ENCODE results near the gene PSME1. TPM values are rescaled to one million over a fixed set of nuclear protein-coding genes. Genes with fewer than 3 reads are reported as not detected.
A peak's percentile ranks its signal among the peaks of the same experiment; 100 is the strongest.

The PSME1 gene
- total and polyA plus RNA-seq, 2 of the 13 experiments (the other 11 are each of a cell fraction or from before 2014, with no cell fraction given) = 159 to 608 TPM

DNA sequence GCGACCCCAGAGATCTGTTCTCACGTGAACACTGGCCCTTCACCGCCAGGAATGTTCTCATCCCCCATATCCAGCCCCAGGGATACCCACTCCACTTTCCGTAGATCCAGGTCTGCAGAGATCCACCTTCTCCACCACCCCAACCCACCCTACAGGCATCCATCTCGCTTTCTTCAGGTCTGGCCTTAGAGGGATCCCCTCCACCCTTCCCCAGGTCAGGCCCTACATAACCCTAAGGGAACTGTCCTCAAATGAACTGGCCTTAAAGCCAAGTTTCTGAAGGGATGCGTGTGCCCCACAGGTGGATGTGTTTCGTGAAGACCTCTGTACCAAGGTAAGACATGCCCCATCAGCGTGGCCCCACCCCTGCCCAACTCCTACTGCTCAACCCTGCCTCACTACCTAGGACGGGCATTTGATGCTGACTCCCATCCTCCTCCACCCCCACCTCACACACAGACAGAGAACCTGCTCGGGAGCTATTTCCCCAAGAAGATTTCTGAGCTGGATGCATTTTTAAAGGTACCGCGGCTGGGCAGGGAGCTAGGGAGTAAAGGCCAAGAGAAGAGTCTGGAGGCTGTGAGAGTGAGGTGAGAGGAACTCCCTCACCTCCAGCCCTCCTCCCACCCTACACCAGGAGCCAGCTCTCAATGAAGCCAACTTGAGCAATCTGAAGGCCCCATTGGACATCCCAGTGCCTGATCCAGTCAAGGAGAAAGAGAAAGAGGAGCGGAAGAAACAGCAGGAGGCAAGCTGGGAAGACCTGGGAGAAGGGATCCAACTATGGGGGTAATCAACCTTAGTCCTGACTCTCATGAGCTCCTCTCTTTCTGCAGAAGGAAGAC lies 912 bp downstream of the PSME1 start (continued):
- no peak for TF ChIP-seq TBX2 (CRISPR knock-in tag; IDR thresholded peaks at IDR 0.05; ENCODE audit: borderline replicate concordance)
- TF ChIP-seq PAF1 (CRISPR knock-in tag; IDR thresholded peaks at IDR 0.05) = peak; percentile 84
- no peak for TF ChIP-seq ZNF33A (CRISPR knock-in tag; IDR thresholded peaks at IDR 0.05; ENCODE audit: borderline replicate concordance)
- TF ChIP-seq CENPBD1 (CRISPR knock-in tag; IDR thresholded peaks at IDR 0.05; ENCODE audit: borderline replicate concordance, low read depth) = no peak
- TF ChIP-seq EEA1 (CRISPR knock-in tag; IDR thresholded peaks at IDR 0.05; ENCODE audit: borderline replicate concordance) = no peak
- TF ChIP-seq, protein P1, sequence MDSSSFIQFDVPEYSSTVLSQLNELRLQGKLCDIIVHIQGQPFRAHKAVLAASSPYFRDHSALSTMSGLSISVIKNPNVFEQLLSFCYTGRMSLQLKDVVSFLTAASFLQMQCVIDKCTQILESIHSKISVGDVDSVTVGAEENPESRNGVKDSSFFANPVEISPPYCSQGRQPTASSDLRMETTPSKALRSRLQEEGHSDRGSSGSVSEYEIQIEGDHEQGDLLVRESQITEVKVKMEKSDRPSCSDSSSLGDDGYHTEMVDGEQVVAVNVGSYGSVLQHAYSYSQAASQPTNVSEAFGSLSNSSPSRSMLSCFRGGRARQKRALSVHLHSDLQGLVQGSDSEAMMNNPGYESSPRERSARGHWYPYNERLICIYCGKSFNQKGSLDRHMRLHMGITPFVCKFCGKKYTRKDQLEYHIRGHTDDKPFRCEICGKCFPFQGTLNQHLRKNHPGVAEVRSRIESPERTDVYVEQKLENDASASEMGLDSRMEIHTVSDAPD (CRISPR knock-in tag; IDR thresholded peaks at IDR 0.05) = no peak
- TF ChIP-seq ZBTB10 (CRISPR knock-in tag; IDR thresholded peaks at IDR 0.05; ENCODE audit: borderline replicate concordance) = no peak
- no peak; the same call in 1 of the 2 replicates for TF ChIP-seq ZNF580 (CRISPR knock-in tag; IDR thresholded peaks at IDR 0.05; ENCODE audit: borderline replicate concordance, low read depth)
- peak; percentile 2; the same call in 1 of the 2 replicates for TF ChIP-seq THAP9 (CRISPR knock-in tag; IDR thresholded peaks at IDR 0.05; ENCODE audit: borderline replicate concordance)
- no peak for TF ChIP-seq ZNF737 (CRISPR knock-in tag; IDR thresholded peaks at IDR 0.05; ENCODE audit: borderline replicate concordance)
- no peak for TF ChIP-seq ZSCAN31 (CRISPR knock-in tag; IDR thresholded peaks at IDR 0.05; ENCODE audit: low read depth)
- TF ChIP-seq ARID3A (IDR thresholded peaks at IDR 0.05; ENCODE audit: low read depth, low read length) = no peak
- no peak for TF ChIP-seq PITX1 (CRISPR knock-in tag; IDR thresholded peaks at IDR 0.05)
- TF ChIP-seq ZNF124 (CRISPR knock-in tag; IDR thresholded peaks at IDR 0.05) = no peak
- no peak for TF ChIP-seq ZNF484 (CRISPR knock-in tag; IDR thresholded peaks at IDR 0.05; ENCODE audit: borderline replicate concordance, low read depth)
- TF ChIP-seq, protein P2, sequence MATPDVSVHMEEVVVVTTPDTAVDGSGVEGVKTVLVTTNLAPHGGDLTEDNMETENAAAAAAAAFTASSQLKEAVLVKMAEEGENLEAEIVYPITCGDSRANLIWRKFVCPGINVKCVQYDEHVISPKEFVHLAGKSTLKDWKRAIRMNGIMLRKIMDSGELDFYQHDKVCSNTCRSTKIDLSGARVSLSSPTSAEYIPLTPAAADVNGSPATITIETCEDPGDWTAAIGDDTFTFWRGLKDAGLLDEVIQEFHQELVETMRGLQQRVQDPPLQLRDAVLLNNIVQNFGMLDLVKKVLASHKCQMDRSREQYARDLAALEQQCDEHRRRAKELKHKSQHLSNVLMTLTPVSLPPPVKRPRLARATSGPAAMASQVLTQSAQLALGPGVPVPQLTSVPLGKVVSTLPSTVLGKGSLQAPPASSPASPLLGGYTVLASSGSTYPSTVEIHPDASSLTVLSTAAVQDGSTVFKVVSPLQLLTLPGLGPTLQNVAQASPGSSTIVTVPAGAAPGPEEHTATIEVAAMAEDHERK (CRISPR knock-in tag; IDR thresholded peaks at IDR 0.05; ENCODE audit: low read depth) = no peak

Measured in HepG2 (cell line).